ENCODE data around the gene NR4A1.
"Not testable (repeated sequence)": the region's sequence is repeated elsewhere in the genome, so short reads cannot be mapped to it uniquely, and the experiment has no call there.

Gene NR4A1

GRCh38 chr12:52093346-52093745 lies 42.1 kb downstream of the NR4A1 start:
- H3K27ac ChIP-seq (ENCODE audit: low read depth, low read length) = no peak overlapping the region
- H3K27me3 ChIP-seq (ENCODE audit: control insufficient read depth in 5 of 5, insufficient read depth in 4 of 5, low read length in 5 of 5) = peaks cover 16 to 34% (median 18%) of the 10 kb centered on the region in 5 donors
- H3K4me3 ChIP-seq (ENCODE audit: low read depth in 1 of 5, low read length in 5 of 5) = no peak overlapping the region
- H3K9me3 ChIP-seq (ENCODE audit: control insufficient read depth in 5 of 5, low read length in 5 of 5) = peaks cover 0 to 3% (median 0%) of the 10 kb centered on the region in 5 donors
- no peak overlapping the region for H3K9ac ChIP-seq (ENCODE audit: low read length in 5 of 5)
- no peaks in the 10 kb centered on the region for H3K36me3 ChIP-seq (ENCODE audit: control insufficient read depth in 5 of 5, insufficient read depth in 5 of 5, low read length in 5 of 5)
- no peaks in the 10 kb centered on the region for H3K4me1 ChIP-seq (ENCODE audit: control insufficient read depth in 5 of 5, insufficient read depth in 5 of 5, low read length in 5 of 5)

- peaks cover 0 to 26% (median 12%) of the 10 kb centered on the region in 5 donors for H3K27me3 ChIP-seq (ENCODE audit: control insufficient read depth in 5 of 5, insufficient read depth in 4 of 5, low read length in 5 of 5)
- H3K4me3 ChIP-seq (ENCODE audit: low read depth in 1 of 5, low read length in 5 of 5) = no peak overlapping the region
- peaks cover 0 to 3% (median 0%) of the 10 kb centered on the region in 5 donors for H3K9me3 ChIP-seq (ENCODE audit: control insufficient read depth in 5 of 5, low read length in 5 of 5)
- no peak overlapping the region for H3K27ac ChIP-seq (ENCODE audit: low read depth, low read length)
- H3K9ac ChIP-seq (ENCODE audit: low read length in 5 of 5) = no peak overlapping the region
- H3K4me1 ChIP-seq (ENCODE audit: control insufficient read depth in 5 of 5, insufficient read depth in 5 of 5, low read length in 5 of 5) = no peaks in the 10 kb centered on the region
- H3K36me3 ChIP-seq (ENCODE audit: control insufficient read depth in 5 of 5, insufficient read depth in 5 of 5, low read length in 5 of 5) = no peaks in the 10 kb centered on the region
Measured at GRCh38 chr12:52096332-52097044, 45.2 kb downstream of the NR4A1 start.

GRCh38 chr12:52097045-52097666 lies 45.9 kb downstream of the NR4A1 start:
- Histone ChIP-seq H3K36me3 (ENCODE audit: control insufficient read depth in 5 of 5, insufficient read depth in 5 of 5, low read length in 5 of 5) (no peaks in the 10 kb centered on the region), H3K27ac (ENCODE audit: low read depth, low read length) (no peak overlapping the region), H3K4me3 (ENCODE audit: low read depth in 1 of 5, low read length in 5 of 5) (no peak overlapping the region), H3K4me1 (ENCODE audit: control insufficient read depth in 5 of 5, insufficient read depth in 5 of 5, low read length in 5 of 5) (no peaks in the 10 kb centered on the region), H3K9ac (ENCODE audit: low read length in 5 of 5) (no peak overlapping the region), H3K9me3 (ENCODE audit: control insufficient read depth in 5 of 5, low read length in 5 of 5) (peaks cover 0 to 3% (median 0%) of the 10 kb centered on the region in 5 donors), H3K27me3 (ENCODE audit: control insufficient read depth in 5 of 5, insufficient read depth in 4 of 5, low read length in 5 of 5) (peaks cover 0 to 23% (median 11%) of the 10 kb centered on the region in 5 donors)

GRCh38 chr12:52104431-52105089 lies 53.3 kb downstream of the NR4A1 start:
- H3K27me3 ChIP-seq (ENCODE audit: control insufficient read depth in 5 of 5, insufficient read depth in 4 of 5, low read length in 5 of 5); H3K36me3 ChIP-seq (ENCODE audit: control insufficient read depth in 5 of 5, insufficient read depth in 5 of 5, low read length in 5 of 5); H3K4me1 ChIP-seq (ENCODE audit: control insufficient read depth in 5 of 5, insufficient read depth in 5 of 5, low read length in 5 of 5); H3K4me3 ChIP-seq (ENCODE audit: low read depth in 1 of 5, low read length in 5 of 5); H3K9me3 ChIP-seq (ENCODE audit: control insufficient read depth in 5 of 5, low read length in 5 of 5); H3K27ac ChIP-seq (ENCODE audit: low read depth, low read length); H3K9ac ChIP-seq (ENCODE audit: low read length in 5 of 5): not testable (repeated sequence)
